ENCODE measurements around the gene NKX6-2. TPM values are rescaled to one million over a fixed set of nuclear protein-coding genes. Genes with fewer than 3 reads are reported as not detected.

Gene NKX6-2
- polyA plus RNA-seq, 4 donors, result 6.4 to 8.4 (median 7.2) TPM

- no peak for DNase-seq (ENCODE audit: low read depth in 4 of 4, low spot score in 3 of 4)
These were observed 27.9 kb upstream of the NKX6-2 start for GRCh38 chr10:132813560-132814468.

- no peak for DNase-seq (ENCODE audit: low read depth in 4 of 4, low spot score in 3 of 4)
These were observed 27.1 kb upstream of the NKX6-2 start for GRCh38 chr10:132813001-132813401.

- DNase-seq (ENCODE audit: low read depth in 4 of 4, low spot score in 3 of 4), result no peak
These were observed 26.6 kb upstream of the NKX6-2 start for GRCh38 chr10:132812520-132812919.

GRCh38 chr10:132811891-132812481, 26.0 kb upstream of the NKX6-2 start:
- no peak for DNase-seq (ENCODE audit: low read depth in 4 of 4, low spot score in 3 of 4)

- DNase-seq (ENCODE audit: low read depth in 4 of 4, low spot score in 3 of 4), result no peak
These were observed 25.1 kb upstream of the NKX6-2 start for GRCh38 chr10:132810807-132811700.

GRCh38 chr10:132810141-132810806, 24.3 kb upstream of the NKX6-2 start:
- DNase-seq (ENCODE audit: low read depth in 4 of 4, low spot score in 3 of 4), result no peak

GRCh38 chr10:132809232-132810140, 23.5 kb upstream of the NKX6-2 start:
- no peak for DNase-seq (ENCODE audit: low read depth in 4 of 4, low spot score in 3 of 4)

GRCh38 chr10:132808383-132809231, 22.7 kb upstream of the NKX6-2 start:
- no peak for DNase-seq (ENCODE audit: low read depth in 4 of 4, low spot score in 3 of 4)

GRCh38 chr10:132807621-132808049, 21.7 kb upstream of the NKX6-2 start:
- no peak for DNase-seq (ENCODE audit: low read depth in 4 of 4, low spot score in 3 of 4)

- no peak for DNase-seq (ENCODE audit: low read depth in 4 of 4, low spot score in 3 of 4)
These were observed 20.6 kb upstream of the NKX6-2 start for GRCh38 chr10:132806561-132807003.

GRCh38 chr10:132806110-132806509, 20.2 kb upstream of the NKX6-2 start:
- DNase-seq (ENCODE audit: low read depth in 4 of 4, low spot score in 3 of 4), result no peak

GRCh38 chr10:132805599-132805998, 19.7 kb upstream of the NKX6-2 start:
- no peak for DNase-seq (ENCODE audit: low read depth in 4 of 4, low spot score in 3 of 4)

- no peak for DNase-seq (ENCODE audit: low read depth in 4 of 4, low spot score in 3 of 4)
These were observed 19.0 kb upstream of the NKX6-2 start for GRCh38 chr10:132804785-132805426.

GRCh38 chr10:132804287-132804686, 18.3 kb upstream of the NKX6-2 start:
- no peak for DNase-seq (ENCODE audit: low read depth in 4 of 4, low spot score in 3 of 4)

GRCh38 chr10:132803416-132804210, 17.7 kb upstream of the NKX6-2 start:
- no peak for DNase-seq (ENCODE audit: low read depth in 4 of 4, low spot score in 3 of 4)

- DNase-seq (ENCODE audit: low read depth in 4 of 4, low spot score in 3 of 4), result no peak
These were observed 16.9 kb upstream of the NKX6-2 start for GRCh38 chr10:132802694-132803320.

GRCh38 chr10:132802048-132802447, 16.1 kb upstream of the NKX6-2 start:
- DNase-seq (ENCODE audit: low read depth in 4 of 4, low spot score in 3 of 4), result no peak

Data from right renal pelvis (tissue), 4 donors.